ENCODE data around the gene ZNF208.

GRCh38 chr19:21891086-21891485 is 119.7 kb downstream of the ZNF208 start:
- no peak for TF ChIP-seq GLI4 (tag by site-specific recombination; IDR thresholded peaks at IDR 0.05)
- TF ChIP-seq ZNF76 (tag by site-specific recombination; IDR thresholded peaks at IDR 0.05; ENCODE audit: borderline replicate concordance, low read depth): no peak
- no peak for TF ChIP-seq ZNF514 (tag by site-specific recombination; IDR thresholded peaks at IDR 0.05)
- no peak for TF ChIP-seq ZNF174 (tag by site-specific recombination; IDR thresholded peaks at IDR 0.05)
- TF ChIP-seq, protein P1, sequence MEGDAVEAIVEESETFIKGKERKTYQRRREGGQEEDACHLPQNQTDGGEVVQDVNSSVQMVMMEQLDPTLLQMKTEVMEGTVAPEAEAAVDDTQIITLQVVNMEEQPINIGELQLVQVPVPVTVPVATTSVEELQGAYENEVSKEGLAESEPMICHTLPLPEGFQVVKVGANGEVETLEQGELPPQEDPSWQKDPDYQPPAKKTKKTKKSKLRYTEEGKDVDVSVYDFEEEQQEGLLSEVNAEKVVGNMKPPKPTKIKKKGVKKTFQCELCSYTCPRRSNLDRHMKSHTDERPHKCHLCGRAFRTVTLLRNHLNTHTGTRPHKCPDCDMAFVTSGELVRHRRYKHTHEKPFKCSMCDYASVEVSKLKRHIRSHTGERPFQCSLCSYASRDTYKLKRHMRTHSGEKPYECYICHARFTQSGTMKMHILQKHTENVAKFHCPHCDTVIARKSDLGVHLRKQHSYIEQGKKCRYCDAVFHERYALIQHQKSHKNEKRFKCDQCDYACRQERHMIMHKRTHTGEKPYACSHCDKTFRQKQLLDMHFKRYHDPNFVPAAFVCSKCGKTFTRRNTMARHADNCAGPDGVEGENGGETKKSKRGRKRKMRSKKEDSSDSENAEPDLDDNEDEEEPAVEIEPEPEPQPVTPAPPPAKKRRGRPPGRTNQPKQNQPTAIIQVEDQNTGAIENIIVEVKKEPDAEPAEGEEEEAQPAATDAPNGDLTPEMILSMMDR (tag by site-specific recombination; IDR thresholded peaks at IDR 0.05): no peak
- no peak for TF ChIP-seq ZEB2 (tag by site-specific recombination; IDR thresholded peaks at IDR 0.05)
- TF ChIP-seq ZNF133 (tag by site-specific recombination; IDR thresholded peaks at IDR 0.05): no peak
- TF ChIP-seq, protein P2, sequence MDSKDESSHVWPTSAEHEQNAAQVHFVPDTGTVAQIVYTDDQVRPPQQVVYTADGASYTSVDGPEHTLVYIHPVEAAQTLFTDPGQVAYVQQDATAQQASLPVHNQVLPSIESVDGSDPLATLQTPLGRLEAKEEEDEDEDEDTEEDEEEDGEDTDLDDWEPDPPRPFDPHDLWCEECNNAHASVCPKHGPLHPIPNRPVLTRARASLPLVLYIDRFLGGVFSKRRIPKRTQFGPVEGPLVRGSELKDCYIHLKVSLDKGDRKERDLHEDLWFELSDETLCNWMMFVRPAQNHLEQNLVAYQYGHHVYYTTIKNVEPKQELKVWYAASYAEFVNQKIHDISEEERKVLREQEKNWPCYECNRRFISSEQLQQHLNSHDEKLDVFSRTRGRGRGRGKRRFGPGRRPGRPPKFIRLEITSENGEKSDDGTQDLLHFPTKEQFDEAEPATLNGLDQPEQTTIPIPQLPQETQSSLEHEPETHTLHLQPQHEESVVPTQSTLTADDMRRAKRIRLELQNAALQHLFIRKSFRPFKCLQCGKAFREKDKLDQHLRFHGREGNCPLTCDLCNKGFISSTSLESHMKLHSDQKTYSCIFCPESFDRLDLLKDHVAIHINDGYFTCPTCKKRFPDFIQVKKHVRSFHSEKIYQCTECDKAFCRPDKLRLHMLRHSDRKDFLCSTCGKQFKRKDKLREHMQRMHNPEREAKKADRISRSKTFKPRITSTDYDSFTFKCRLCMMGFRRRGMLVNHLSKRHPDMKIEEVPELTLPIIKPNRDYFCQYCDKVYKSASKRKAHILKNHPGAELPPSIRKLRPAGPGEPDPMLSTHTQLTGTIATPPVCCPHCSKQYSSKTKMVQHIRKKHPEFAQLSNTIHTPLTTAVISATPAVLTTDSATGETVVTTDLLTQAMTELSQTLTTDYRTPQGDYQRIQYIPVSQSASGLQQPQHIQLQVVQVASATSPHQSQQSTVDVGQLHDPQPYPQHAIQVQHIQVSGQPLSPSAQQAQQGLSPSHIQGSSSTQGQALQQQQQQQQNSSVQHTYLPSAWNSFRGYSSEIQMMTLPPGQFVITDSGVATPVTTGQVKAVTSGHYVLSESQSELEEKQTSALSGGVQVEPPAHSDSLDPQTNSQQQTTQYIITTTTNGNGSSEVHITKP (tag by site-specific recombination; IDR thresholded peaks at IDR 0.05): no peak
